ENCODE results near the gene ABCC1.

ABCC1 gene

DNA sequence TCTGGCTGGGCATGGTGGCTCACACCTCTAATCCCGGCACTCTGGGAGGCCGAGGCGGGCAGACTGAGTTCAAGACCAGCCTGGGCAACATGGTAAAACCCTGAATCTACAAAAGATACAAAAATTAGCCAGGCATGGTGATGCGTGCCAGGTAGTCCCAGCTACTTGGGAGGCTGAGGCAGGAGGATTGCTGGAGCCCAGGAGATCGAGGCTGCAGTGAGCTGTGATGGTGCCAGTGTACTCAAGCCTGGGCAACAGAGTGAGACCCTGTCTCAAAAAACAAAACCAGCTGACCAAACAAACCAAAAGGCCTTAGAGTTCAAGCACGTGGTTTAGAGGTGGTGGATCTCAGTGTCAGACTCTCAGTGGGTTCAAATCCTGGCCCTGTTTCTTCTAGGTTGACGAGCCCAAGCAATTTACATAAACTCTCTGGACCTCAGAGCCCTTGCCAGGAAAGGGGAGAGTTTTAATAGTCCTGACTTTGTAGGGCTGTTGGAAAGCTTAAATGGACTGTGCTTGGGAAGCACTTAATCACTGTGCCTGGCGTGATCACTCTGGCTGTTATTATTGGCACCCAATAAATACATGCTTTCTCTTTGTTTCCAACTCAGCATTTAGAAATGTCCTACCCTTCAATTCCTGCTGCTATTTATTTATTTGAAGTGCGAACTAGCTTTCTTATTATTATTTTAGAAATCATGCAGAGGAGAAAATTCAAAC, 44.7 kb downstream of the ABCC1 start:
- DNase-seq = no peak

DNA sequence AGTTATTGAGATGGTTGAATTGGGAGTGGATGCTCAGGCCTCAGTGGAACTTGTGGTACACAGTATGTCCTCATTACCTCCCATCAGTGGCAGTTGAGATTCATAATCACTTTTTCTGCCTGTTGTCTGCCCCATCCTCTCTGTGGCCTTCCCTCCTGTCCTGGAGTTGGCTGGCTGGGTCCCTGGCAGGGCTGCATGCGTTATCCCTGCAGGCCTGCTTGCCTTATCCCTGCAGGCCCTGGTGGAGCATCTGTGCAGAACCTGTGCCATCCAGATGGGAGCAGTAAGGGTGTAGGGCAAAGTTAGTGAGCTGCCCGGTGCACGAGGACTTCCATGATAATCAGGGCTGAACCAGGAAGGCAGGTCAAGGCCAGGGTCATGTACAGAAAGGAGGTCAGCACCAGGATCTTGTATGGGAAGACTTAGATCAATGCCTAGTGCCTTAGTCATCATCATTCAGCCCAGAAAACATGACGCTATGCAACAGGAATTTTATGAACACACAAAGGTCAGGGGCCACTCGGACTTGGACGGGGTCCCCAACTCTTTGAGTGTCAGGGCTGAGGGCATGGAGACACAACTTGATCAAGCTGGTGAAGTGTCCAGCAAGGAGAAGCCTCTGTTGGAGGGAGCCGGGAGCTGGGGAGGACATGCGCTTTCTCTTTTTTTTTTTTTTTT, 47.2 kb downstream of the ABCC1 start:
- DNase-seq = no peak

DNA sequence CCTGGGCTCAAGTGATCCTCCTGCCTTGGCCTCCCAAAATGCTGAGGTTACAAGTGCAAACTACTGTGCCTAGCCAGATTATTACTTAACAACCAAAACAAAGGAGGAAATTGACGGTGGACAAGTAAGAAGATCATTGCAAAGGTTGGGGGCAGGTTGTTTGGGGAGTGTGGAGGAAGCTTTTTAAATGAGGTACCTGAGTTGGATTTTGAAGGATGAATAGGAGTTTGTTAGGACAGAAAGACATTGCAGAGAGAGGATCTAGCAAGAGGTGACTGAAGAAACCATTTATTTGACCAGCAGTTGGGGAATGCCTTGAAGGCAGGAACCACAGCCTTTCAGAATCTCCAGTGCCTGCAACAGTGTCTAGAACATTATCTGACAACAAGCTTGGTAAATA, 51.3 kb downstream of the ABCC1 start:
- no peak for DNase-seq

GRCh38 chr16:16001596-16002255, 52.3 kb downstream of the ABCC1 start:
- DNase-seq = no peak

- no peak for DNase-seq
Measured at GRCh38 chr16:16003719-16004313, 54.4 kb downstream of the ABCC1 start.

GRCh38 chr16:16004314-16004749, 54.9 kb downstream of the ABCC1 start:
- DNase-seq = no peak

GRCh38 chr16:16005721-16006120, 56.3 kb downstream of the ABCC1 start:
- no peak for DNase-seq

DNA sequence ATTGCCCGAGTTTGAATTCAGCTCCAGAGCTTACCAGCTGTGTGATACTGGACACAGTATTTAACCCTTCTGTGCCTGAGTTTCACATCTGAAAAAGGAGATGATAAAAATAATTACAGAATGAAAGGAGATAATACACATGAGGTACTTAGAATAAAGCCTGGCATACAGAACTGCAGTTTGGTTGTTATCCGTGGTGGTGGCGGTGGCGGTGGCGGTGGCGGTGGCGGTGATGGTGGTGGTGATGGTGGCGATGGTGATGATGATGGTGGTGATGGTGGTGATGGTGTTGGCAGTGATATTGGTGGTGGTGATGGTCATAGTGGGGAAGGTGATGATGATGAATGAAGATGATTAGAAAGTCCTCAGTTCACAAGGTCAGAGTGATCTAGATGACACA, 57.2 kb downstream of the ABCC1 start:
- no peak for DNase-seq

DNA sequence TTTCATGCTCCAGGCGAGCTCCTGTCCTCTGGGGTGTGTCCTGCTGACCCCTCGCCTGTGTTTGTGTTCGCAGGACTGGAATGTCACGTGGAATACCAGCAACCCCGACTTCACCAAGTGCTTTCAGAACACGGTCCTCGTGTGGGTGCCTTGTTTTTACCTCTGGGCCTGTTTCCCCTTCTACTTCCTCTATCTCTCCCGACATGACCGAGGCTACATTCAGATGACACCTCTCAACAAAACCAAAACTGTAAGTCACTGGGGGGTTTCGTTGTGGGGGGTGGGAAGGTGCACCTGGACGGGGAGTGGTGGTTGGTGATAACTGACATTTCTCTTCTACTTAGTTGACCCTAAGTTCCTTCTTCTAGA, 58.3 kb downstream of the ABCC1 start:
- no peak for DNase-seq

- no peak for DNase-seq
Measured at GRCh38 chr16:16008666-16009065, 59.2 kb downstream of the ABCC1 start.

- DNase-seq = no peak
Measured at GRCh38 chr16:16009401-16009800, 60.0 kb downstream of the ABCC1 start.

- no peak for DNase-seq
Measured at GRCh38 chr16:16010194-16010593, 60.8 kb downstream of the ABCC1 start.

DNA sequence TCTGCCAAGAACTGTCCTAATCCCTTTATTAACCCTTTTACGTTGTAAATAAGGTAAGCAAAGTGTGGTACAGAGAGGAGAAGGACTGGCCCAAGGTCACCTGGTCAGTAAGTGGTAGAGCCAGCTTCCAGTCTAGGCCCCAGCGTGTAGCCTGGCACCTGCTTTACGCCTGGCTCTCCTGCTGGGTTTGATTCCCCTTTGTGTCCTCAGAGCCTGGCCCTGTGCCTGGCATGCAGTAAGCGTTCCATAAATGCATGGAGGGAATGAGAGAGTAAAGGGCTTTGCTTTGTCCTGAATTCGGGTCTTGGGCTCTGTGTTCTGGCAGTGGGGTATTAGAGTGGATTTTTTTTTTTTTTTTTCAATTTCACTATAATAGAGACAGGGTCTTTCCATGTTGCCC, 62.7 kb downstream of the ABCC1 start:
- DNase-seq = no peak

- no peak for DNase-seq
Measured at GRCh38 chr16:16013812-16014211, 64.4 kb downstream of the ABCC1 start.

- DNase-seq = no peak
Measured at GRCh38 chr16:16014329-16015224, 65.2 kb downstream of the ABCC1 start.

GRCh38 chr16:16015849-16016248, 66.4 kb downstream of the ABCC1 start:
- DNase-seq = no peak

GRCh38 chr16:16016388-16016964, 67.1 kb downstream of the ABCC1 start:
- no peak for DNase-seq

GRCh38 chr16:16017812-16018211, 68.4 kb downstream of the ABCC1 start:
- no peak for DNase-seq

DNA sequence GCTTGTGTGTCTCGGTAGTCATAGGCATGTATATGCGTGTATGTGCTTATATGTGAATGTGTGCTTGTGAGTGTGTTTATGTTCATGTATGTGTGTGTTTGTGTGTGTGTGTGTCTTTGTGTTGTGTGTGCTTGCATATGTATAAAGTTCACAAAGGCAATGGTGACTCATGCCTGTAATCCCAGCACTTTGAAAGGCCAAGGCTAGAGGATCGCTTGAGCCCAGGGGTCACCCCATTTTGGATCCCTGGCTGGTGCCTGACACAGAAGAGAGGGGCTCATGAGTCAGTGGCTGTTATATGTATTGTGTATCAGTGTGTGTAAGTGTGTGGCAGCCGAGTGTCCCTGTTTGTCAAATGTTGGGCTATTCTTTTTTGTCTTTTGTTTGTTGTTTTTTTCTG, 69.3 kb downstream of the ABCC1 start:
- DNase-seq = no peak

GRCh38 chr16:16019488-16019887, 70.1 kb downstream of the ABCC1 start:
- DNase-seq = no peak

GRCh38 chr16:16020291-16020690, 70.9 kb downstream of the ABCC1 start:
- no peak for DNase-seq

DNA sequence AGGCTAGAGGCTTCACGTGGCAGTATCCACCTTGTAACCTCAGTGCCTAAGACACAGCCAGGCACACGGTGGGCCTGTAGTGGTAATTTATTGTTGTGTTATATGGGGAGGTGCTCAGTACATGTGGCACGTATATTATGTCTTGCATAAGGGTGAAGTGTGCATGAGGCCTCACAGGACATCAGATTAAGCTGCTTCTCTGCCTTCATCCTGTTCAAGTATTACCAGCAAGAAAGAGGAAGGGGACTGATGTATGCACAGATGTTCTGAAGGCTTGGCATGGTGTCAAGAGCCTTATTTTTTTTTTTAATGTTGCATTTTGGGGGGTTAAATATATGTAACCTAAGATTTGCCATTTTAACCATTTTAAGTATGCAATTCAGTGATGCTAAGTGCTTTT, 71.6 kb downstream of the ABCC1 start:
- no peak for DNase-seq

- no peak for DNase-seq
Measured at GRCh38 chr16:16021646-16021987, 72.2 kb downstream of the ABCC1 start.

Measured in activated CD4-positive, alpha-beta T cell treated with anti-CD3 and anti-CD28 coated beads, Interleukin-2, amount 50 U/mL, for 4 hours (primary cell).